ENCODE data around the gene ORM1.

Gene ORM1

GRCh38 chr9:114344692-114345091 lies 21.8 kb downstream of the ORM1 start:
- DNase-seq, result no peak

GRCh38 chr9:114345493-114346065 lies 22.7 kb downstream of the ORM1 start:
- DNase-seq, result no peak

GRCh38 chr9:114346146-114346545 lies 23.2 kb downstream of the ORM1 start:
- DNase-seq, result no peak

GRCh38 chr9:114347675-114348074 lies 24.8 kb downstream of the ORM1 start:
- DNase-seq, result no peak

GRCh38 chr9:114348261-114348905 lies 25.5 kb downstream of the ORM1 start:
- DNase-seq, result no peak

- peak; percentile 99 for DNase-seq
These were observed 26.1 kb downstream of the ORM1 start for GRCh38 chr9:114348906-114349482.

- no peak for DNase-seq
These were observed 27.0 kb downstream of the ORM1 start for GRCh38 chr9:114349713-114350480.

GRCh38 chr9:114350636-114351401 lies 27.9 kb downstream of the ORM1 start:
- DNase-seq, result no peak

GRCh38 chr9:114351932-114352331 lies 29.0 kb downstream of the ORM1 start:
- DNase-seq, result no peak

GRCh38 chr9:114355821-114356220 lies 32.9 kb downstream of the ORM1 start:
- DNase-seq, result no peak

- DNase-seq, result no peak
These were observed 33.9 kb downstream of the ORM1 start for GRCh38 chr9:114356792-114357191.

- no peak for DNase-seq
These were observed 34.5 kb downstream of the ORM1 start for GRCh38 chr9:114357360-114357759.

GRCh38 chr9:114357911-114358328 lies 35.0 kb downstream of the ORM1 start:
- no peak for DNase-seq

GRCh38 chr9:114359801-114360200 lies 36.9 kb downstream of the ORM1 start:
- DNase-seq, result no peak

- DNase-seq, result no peak
These were observed 38.6 kb downstream of the ORM1 start for GRCh38 chr9:114361542-114361941.

GRCh38 chr9:114362394-114362793 lies 39.5 kb downstream of the ORM1 start:
- DNase-seq, result no peak

- DNase-seq, result no peak
These were observed 40.5 kb downstream of the ORM1 start for GRCh38 chr9:114363424-114363823.

- peak; percentile 92 for DNase-seq
These were observed 41.5 kb downstream of the ORM1 start for GRCh38 chr9:114364134-114365041.

- DNase-seq, result no peak
These were observed 42.3 kb downstream of the ORM1 start for GRCh38 chr9:114365194-114365593.

- DNase-seq, result peak; percentile 95
These were observed 43.6 kb downstream of the ORM1 start for GRCh38 chr9:114366334-114367128.

- DNase-seq, result no peak
These were observed 44.5 kb downstream of the ORM1 start for GRCh38 chr9:114367366-114367765.

Measured in fibroblast of skin of right biceps (primary cell).